Neural cell (in vitro differentiated cells): ENCODE data around the gene SLC45A1. TPM values are rescaled to one million over a fixed set of nuclear protein-coding genes. Genes with fewer than 3 reads are reported as not detected.

ENCODE experiments used
- H2AFZ ChIP-seq: fragments of 200-600, 300-800 bp; sonication (generic), shearing (Covaris generic); 2 replicates; pipeline ENCODE4 v1.6.0; 2014; ENCODE audit warnings: low read depth, mild to moderate bottlenecking, antibody characterized with exemption, low read length, moderate library complexity
- H3F3A ChIP-seq: fragments of 200-600 bp; shearing (Covaris generic); 2 replicates; pipeline ENCODE4 v1.6.1; 2016; ENCODE audit warnings: mild to moderate bottlenecking, moderate library complexity, mixed read lengths, antibody characterized with exemption, low read length; ENCODE audit not compliant: insufficient read depth, poor library complexity, severe bottlenecking
- H3K27ac ChIP-seq: fragments of 200-600, 300-800 bp; sonication (generic), shearing (Covaris generic); 2 replicates; pipeline ENCODE4 v1.5.1; 2014; ENCODE audit warnings: mild to moderate bottlenecking, low read length, moderate library complexity
- H3K27me3 ChIP-seq: fragments of 300-800, 200-600 bp; sonication (generic), shearing (Covaris generic); 2 replicates; pipeline ENCODE4 v1.6.0; 2014; ENCODE audit warnings: mild to moderate bottlenecking, low read depth, low read length, moderate library complexity; ENCODE audit not compliant: insufficient read depth
- H3K36me3 ChIP-seq: fragments of 300-800, 200-600 bp; sonication (generic), shearing (Covaris generic); 2 replicates; pipeline ENCODE4 v1.5.1; 2014; ENCODE audit warnings: mild to moderate bottlenecking, antibody characterized with exemption, low read length, moderate library complexity; ENCODE audit not compliant: insufficient read depth
- H3K4me2 ChIP-seq: fragments of 300-800, 200-600 bp; sonication (generic), shearing (Covaris generic); 2 replicates; pipeline ENCODE4 v1.6.0; 2014; ENCODE audit warnings: mild to moderate bottlenecking, low read length
- H3K4me3 ChIP-seq: fragments of 300-800, 200-600 bp; sonication (generic), shearing (Covaris generic); 2 replicates; pipeline ENCODE4 v1.5.1; 2014; ENCODE audit warnings: mild to moderate bottlenecking, low read length, moderate library complexity
- H3K79me2 ChIP-seq: fragments of 200-600 bp; shearing (Covaris generic); replicated peaks from 2 replicates; pipeline ENCODE4 v1.6.0; 2014; ENCODE audit warnings: mild to moderate bottlenecking, low read length, moderate library complexity; ENCODE audit not compliant: insufficient read depth
- H3K9ac ChIP-seq: fragments of 300-800, 200-600 bp; sonication (generic), shearing (Covaris generic); 2 replicates; pipeline ENCODE4 v1.6.1; 2016; ENCODE audit warnings: mild to moderate bottlenecking, low read length, mixed read lengths
- H3K9me2 ChIP-seq: fragments of 200-600 bp; shearing (Covaris generic); 2 replicates; pipeline ENCODE4 v1.6.1; 2016; ENCODE audit warnings: mild to moderate bottlenecking, low read length, mixed read lengths; ENCODE audit not compliant: insufficient read depth
- H3K9me3 ChIP-seq: fragments of 200-600, 300-800 bp; sonication (generic), shearing (Covaris generic); 2 replicates; pipeline ENCODE4 v1.6.1; 2016; ENCODE audit warnings: mild to moderate bottlenecking, mixed run types, low read length, moderate library complexity, mixed read lengths
- H4K20me1 ChIP-seq: fragments of 200-600 bp; shearing (Covaris generic); 2 replicates; pipeline ENCODE4 v1.6.1; 2016; ENCODE audit warnings: mild to moderate bottlenecking, mixed run types; ENCODE audit not compliant: insufficient read depth
- EP300 ChIP-seq: fragments of 450-650 bp; conservative IDR thresholded peaks from 2 replicates; pipeline ENCODE4 v1.6.1; 2014; ENCODE audit warnings: antibody characterized with exemption, mild to moderate bottlenecking, moderate library complexity; ENCODE audit not compliant: poor library complexity, severe bottlenecking
- EZH2 ChIP-seq: fragments of 200-600, 300-800 bp; shearing (Covaris generic), sonication (generic); IDR thresholded peaks from 2 replicates; pipeline ENCODE4 v1.6.1; 2014; ENCODE audit warnings: antibody characterized with exemption, low read length, borderline replicate concordance, mild to moderate bottlenecking; ENCODE audit not compliant: insufficient read depth, poor library complexity, severe bottlenecking
- MXI1 ChIP-seq: fragments of 450-650 bp; conservative IDR thresholded peaks from 2 replicates; pipeline ENCODE4 v1.6.1; 2014; ENCODE audit warnings: antibody characterized with exemption, mild to moderate bottlenecking; ENCODE audit not compliant: poor library complexity, severe bottlenecking
- POLR2AphosphoS5 ChIP-seq: IDR thresholded peaks from 2 replicates; pipeline ENCODE4 v1.6.1; 2012
- RAD21 ChIP-seq: fragments of 450-650 bp; conservative IDR thresholded peaks from 2 replicates; pipeline ENCODE4 v1.6.1; 2014; ENCODE audit warnings: antibody characterized with exemption, mild to moderate bottlenecking, moderate library complexity
- SMC3 ChIP-seq: fragments of 450-650 bp; conservative IDR thresholded peaks from 2 replicates; pipeline ENCODE4 v1.6.1; 2014; ENCODE audit warnings: antibody characterized with exemption, mild to moderate bottlenecking, moderate library complexity; ENCODE audit not compliant: poor library complexity
- TAF1 ChIP-seq: IDR thresholded peaks from 2 replicates; pipeline ENCODE4 v1.6.1; 2012; ENCODE audit warnings: low read depth
- polyA plus RNA-seq: library from polyadenylated mRNA; depleted of rRNA; stranded (reverse); fragments of >200 nt; gene quantifications from 2 replicates; pipeline ENCODE4 v1.2.3, GENCODE V29; 2014
- TF ChIP-seq, protein P1 (sequence below): IDR thresholded peaks from 2 replicates; pipeline ENCODE4 v1.6.1; 2012; ENCODE audit warnings: borderline replicate concordance
- TF ChIP-seq, protein P2 (sequence below): fragments of 450-650 bp; IDR thresholded peaks from 2 replicates; pipeline ENCODE4 v1.5.1; 2014; ENCODE audit warnings: antibody characterized with exemption, mild to moderate bottlenecking, moderate library complexity; ENCODE audit not compliant: poor library complexity, severe bottlenecking

Gene SLC45A1
- polyA plus RNA-seq, 1 donor from 2014 or later, result 7.1 TPM

DNA sequence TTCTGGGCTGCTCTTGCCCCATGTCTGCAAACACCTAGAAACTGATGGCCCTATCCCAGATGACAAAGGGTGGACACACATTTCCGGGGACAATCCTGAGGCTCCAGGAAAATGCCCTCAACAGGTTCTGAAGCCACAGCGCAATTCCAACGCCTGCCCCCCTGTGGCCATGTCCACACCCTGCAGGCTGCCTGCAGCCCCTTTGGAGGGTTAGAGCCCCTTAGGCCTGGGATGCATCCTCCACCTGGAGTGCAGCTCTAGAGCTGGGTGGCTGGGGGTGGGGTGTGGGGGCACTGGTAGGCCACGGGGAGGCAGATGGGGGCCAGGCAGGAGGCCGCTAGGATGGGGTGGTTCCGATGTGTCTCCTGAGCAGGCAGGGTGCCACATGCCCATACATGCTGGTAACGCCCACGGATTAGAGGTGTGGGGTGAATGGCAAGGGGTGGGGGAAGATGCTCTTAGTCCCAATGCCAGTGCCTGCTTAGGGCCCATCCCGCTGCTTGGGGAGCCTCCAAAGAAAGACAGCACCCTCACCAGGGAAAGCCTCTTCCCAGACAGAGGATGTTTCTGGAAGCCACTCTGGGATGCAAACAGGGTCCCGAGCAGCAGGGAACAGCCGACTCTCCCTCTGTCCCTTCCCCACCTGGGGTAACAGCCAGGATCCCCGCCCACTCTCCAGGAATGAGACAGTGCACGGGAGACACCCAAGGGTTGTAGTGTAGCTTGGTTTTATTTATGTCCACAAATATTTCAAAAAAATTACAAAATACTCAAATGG, 34.0 kb downstream of the SLC45A1 start:
- Histone ChIP-seq H3K79me2 (no peaks in the 10 kb centered on the region), H3K36me3 (peaks cover 5% of the 10 kb centered on the region), H3F3A (no peaks in the 10 kb centered on the region), H3K9ac (no peak overlapping the region), H4K20me1 (no peaks in the 10 kb centered on the region), H3K27ac (no peak overlapping the region), H3K9me3 (no peaks in the 10 kb centered on the region), H3K4me2 (no peak overlapping the region), H2AFZ (no peak overlapping the region), H3K4me3 (no peak overlapping the region), H3K9me2 (no peaks in the 10 kb centered on the region), H3K27me3 (no peaks in the 10 kb centered on the region)
- TF ChIP-seq MXI1, result no peak
- TF ChIP-seq, protein P1, sequence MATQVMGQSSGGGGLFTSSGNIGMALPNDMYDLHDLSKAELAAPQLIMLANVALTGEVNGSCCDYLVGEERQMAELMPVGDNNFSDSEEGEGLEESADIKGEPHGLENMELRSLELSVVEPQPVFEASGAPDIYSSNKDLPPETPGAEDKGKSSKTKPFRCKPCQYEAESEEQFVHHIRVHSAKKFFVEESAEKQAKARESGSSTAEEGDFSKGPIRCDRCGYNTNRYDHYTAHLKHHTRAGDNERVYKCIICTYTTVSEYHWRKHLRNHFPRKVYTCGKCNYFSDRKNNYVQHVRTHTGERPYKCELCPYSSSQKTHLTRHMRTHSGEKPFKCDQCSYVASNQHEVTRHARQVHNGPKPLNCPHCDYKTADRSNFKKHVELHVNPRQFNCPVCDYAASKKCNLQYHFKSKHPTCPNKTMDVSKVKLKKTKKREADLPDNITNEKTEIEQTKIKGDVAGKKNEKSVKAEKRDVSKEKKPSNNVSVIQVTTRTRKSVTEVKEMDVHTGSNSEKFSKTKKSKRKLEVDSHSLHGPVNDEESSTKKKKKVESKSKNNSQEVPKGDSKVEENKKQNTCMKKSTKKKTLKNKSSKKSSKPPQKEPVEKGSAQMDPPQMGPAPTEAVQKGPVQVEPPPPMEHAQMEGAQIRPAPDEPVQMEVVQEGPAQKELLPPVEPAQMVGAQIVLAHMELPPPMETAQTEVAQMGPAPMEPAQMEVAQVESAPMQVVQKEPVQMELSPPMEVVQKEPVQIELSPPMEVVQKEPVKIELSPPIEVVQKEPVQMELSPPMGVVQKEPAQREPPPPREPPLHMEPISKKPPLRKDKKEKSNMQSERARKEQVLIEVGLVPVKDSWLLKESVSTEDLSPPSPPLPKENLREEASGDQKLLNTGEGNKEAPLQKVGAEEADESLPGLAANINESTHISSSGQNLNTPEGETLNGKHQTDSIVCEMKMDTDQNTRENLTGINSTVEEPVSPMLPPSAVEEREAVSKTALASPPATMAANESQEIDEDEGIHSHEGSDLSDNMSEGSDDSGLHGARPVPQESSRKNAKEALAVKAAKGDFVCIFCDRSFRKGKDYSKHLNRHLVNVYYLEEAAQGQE, result no peak
- TF ChIP-seq TAF1, result no peak
- TF ChIP-seq RAD21, result no peak
- TF ChIP-seq SMC3, result peak; percentile 25
- no peak for TF ChIP-seq EZH2
- TF ChIP-seq, protein P2, sequence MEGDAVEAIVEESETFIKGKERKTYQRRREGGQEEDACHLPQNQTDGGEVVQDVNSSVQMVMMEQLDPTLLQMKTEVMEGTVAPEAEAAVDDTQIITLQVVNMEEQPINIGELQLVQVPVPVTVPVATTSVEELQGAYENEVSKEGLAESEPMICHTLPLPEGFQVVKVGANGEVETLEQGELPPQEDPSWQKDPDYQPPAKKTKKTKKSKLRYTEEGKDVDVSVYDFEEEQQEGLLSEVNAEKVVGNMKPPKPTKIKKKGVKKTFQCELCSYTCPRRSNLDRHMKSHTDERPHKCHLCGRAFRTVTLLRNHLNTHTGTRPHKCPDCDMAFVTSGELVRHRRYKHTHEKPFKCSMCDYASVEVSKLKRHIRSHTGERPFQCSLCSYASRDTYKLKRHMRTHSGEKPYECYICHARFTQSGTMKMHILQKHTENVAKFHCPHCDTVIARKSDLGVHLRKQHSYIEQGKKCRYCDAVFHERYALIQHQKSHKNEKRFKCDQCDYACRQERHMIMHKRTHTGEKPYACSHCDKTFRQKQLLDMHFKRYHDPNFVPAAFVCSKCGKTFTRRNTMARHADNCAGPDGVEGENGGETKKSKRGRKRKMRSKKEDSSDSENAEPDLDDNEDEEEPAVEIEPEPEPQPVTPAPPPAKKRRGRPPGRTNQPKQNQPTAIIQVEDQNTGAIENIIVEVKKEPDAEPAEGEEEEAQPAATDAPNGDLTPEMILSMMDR, result peak; percentile 30
- TF ChIP-seq POLR2AphosphoS5, result no peak
- no peak for TF ChIP-seq EP300

DNA sequence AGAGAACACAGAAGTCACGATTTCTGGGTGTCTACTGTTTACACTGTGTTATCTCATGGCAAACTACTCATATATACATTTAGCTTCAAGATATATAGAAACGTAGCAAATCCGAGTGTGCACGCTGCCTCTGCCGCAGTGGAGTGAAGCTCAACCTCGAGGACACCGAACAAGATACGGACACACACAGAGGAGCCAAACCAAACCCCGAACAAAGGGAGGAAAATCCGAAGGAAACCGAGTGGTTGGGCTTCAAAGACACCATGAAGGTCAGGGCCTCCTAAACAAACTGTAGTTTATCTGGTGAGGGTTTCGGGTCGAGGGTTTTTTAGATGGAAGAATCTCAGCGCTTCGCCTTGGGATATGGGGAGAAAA, 34.5 kb downstream of the SLC45A1 start:
- Histone ChIP-seq H3K79me2 (no peaks in the 10 kb centered on the region), H3K9me3 (no peaks in the 10 kb centered on the region), H3K4me2 (no peak overlapping the region), H3K4me3 (no peak overlapping the region), H3K27me3 (no peaks in the 10 kb centered on the region), H3F3A (no peaks in the 10 kb centered on the region), H3K9ac (no peak overlapping the region), H2AFZ (no peak overlapping the region), H3K27ac (no peak overlapping the region), H4K20me1 (no peaks in the 10 kb centered on the region), H3K9me2 (no peaks in the 10 kb centered on the region), H3K36me3 (peaks cover 8% of the 10 kb centered on the region)
- TF ChIP-seq SMC3 (no peak), RAD21 (no peak), EZH2 (no peak), EP300 (no peak), TAF1 (no peak), POLR2AphosphoS5 (no peak), MXI1 (no peak)
- TF ChIP-seq, protein P2, result no peak
- TF ChIP-seq, protein P1, result no peak
